Brain microvascular endothelial cell (primary cell): ENCODE results near the gene RBM8A.

Experiments
- DNase-seq: peaks from one replicate; pipeline ENCODE4 v3.0.0-alpha.2; 2020
- H3K27ac ChIP-seq: fragments of 250-450 bp; sonication (Bioruptor Pico); 2 replicates; pipeline ENCODE4 v1.5.1; 2020; ENCODE audit warnings: mild to moderate bottlenecking, moderate library complexity
- H3K27me3 ChIP-seq: fragments of 250-450 bp; sonication (Bioruptor Pico); replicated peaks from 2 replicates; pipeline ENCODE4 v1.5.1; 2020; ENCODE audit warnings: mild to moderate bottlenecking
- H3K36me3 ChIP-seq: fragments of 250-450 bp; sonication (Bioruptor Pico); replicated peaks from 2 replicates; pipeline ENCODE4 v1.5.1; 2020; ENCODE audit warnings: mild to moderate bottlenecking
- H3K4me3 ChIP-seq: 2 replicates; pipeline ENCODE4 v1.5.1; 2011; ENCODE audit warnings: low read depth, mild to moderate bottlenecking, control low read depth, low read length, moderate library complexity
- in situ Hi-C: cut with HindIII; loops from 2 replicates; pipeline ENCODE4 v1.10.0; 2017; ENCODE audit warnings: low sequenced_read_pairs, low pct_ligation_motif_present
- TF ChIP-seq, protein P1 (sequence below): IDR thresholded peaks from 2 replicates; pipeline ENCODE4 v1.5.1; 2011; ENCODE audit warnings: low read depth, mild to moderate bottlenecking, moderate library complexity, low read length, control low read depth, inconsistent platforms; ENCODE audit errors: missing control alignments

RBM8A gene

DNA sequence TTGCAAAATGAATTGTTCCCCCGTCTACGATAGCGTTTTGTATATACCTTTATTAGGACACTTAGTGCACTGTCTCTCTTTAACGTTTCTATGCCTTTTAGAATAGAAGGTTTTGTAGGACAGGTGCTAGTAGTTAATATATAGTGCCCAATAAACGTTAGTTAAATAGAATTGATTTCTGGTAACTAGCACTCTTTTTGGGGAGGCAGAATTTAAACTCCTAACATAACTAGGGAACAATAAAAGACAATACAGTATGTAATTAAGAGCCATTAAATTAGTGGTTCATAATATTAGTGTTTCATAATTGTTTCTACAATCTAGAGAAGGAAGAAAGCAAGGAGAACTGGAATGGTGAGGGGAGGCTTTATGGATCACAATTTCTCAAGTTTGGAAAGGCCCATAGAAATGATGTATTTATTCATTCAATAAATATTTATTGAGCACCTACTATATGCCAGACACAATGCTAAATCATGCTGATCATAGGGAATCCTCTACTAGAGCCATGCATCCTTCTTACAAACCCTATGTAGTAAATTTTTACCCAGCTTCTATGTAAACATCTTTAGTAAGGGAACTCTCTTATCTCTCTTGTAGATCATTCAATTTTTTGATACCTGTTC is 37.9 kb upstream of the RBM8A start:
- Histone ChIP-seq H3K27me3 (no peaks in the 10 kb centered on the region), H3K4me3 (peak overlapping the region; percentile 84), H3K27ac (no peak overlapping the region), H3K36me3 (no peaks in the 10 kb centered on the region)
- in situ Hi-C loops: no loop called here
- no peak for DNase-seq
- TF ChIP-seq, protein P1, sequence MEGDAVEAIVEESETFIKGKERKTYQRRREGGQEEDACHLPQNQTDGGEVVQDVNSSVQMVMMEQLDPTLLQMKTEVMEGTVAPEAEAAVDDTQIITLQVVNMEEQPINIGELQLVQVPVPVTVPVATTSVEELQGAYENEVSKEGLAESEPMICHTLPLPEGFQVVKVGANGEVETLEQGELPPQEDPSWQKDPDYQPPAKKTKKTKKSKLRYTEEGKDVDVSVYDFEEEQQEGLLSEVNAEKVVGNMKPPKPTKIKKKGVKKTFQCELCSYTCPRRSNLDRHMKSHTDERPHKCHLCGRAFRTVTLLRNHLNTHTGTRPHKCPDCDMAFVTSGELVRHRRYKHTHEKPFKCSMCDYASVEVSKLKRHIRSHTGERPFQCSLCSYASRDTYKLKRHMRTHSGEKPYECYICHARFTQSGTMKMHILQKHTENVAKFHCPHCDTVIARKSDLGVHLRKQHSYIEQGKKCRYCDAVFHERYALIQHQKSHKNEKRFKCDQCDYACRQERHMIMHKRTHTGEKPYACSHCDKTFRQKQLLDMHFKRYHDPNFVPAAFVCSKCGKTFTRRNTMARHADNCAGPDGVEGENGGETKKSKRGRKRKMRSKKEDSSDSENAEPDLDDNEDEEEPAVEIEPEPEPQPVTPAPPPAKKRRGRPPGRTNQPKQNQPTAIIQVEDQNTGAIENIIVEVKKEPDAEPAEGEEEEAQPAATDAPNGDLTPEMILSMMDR: no peak

DNA sequence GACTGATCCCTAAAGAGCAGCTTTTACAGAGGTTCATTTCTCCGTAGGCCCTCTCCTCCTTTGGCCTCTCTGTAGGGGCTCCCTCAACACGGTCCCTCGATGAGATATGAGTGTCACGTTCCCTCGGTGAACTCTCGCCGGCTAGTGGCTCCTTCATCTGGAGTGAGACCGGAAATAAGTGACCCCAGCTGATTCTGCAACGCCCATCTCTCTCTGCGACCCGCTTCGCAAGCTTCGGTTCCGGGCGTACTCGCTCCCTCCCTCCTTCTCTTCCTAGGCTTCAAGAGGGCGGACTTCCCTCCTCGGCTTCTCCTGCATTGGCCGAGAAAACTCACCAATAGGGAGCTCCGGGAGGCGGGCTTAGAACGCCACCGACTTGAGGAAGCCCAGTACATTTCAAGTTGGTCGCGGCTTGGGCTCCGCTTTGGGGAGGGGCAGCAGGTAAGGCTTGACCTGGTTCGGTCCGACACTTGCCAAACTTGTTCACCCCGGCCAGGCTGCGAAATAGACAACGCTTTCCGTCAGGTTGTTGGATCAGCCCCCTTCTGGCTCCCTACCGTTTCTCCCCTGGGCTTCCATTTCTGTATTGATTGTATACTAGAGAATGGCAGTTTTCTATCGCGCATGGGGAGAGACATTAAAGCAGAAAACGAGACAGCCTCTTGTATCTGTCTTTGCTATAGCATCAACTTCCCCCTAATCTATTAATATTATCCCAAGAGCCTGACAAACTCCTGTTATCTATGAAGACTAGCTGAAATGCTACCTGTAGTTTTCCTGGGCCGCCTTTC is 37.2 kb upstream of the RBM8A start, which contains the start of the genes ANKRD34A and POLR3GL:
Gene ANKRD34A, minus strand, starts transcription at position 248 of the 791 bp plus-strand sequence. CDS start 2,816 bp downstream, outside the sequence.
Gene POLR3GL, plus strand, starts transcription at position 363 of the 791 bp plus-strand sequence. CDS start 10,176 bp downstream, outside the sequence.
- peak; percentile 93 for DNase-seq
- H3K36me3 ChIP-seq: no peaks in the 10 kb centered on the region
- in situ Hi-C loops: no loop called here
- H3K4me3 ChIP-seq: peak within 1 kb of the TSS; percentile 84
- peak within 1 kb of the TSS; percentile 57 for H3K27ac ChIP-seq
- no peaks in the 10 kb centered on the region for H3K27me3 ChIP-seq
- TF ChIP-seq, protein P1: no peak

DNA sequence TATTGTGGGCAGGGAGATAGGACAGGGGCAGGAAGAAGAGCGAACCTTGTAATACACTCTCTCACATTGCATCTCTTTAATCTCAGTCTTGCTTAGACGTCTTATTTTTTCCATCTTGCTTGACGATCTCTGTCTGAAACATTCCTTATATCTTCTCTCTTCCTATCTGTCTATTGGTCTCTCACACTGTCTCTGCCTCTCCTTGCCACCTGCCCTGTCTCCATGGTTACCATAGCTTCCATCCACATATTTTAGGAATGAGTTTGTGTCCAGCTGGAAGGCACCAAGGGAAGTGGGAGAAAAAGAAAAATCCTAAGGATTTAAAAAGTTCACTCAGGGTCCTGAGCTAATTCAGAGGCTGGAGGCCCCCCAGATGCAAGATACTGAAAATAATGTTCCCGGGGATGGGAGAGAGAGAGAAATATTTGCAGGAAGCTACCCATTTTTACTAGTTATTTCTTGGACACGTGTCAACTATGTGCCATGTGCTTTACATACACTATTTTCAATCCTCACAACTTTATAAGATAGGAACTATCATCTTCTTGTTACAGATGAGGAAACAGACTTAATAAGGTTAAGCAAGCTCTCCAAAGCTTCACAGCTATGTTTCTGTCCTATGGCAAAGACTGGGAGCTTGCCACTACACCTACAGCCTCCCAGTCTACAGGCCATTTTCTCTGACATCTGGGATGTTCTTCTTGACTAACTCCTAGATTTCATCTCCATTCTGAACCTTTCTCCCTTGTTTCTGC is 36.2 kb upstream of the RBM8A start:
- in situ Hi-C loops: no loop called here
- Histone ChIP-seq H3K36me3 (no peaks in the 10 kb centered on the region), H3K27me3 (no peaks in the 10 kb centered on the region), H3K27ac (peak overlapping the region; percentile 57), H3K4me3 (peak overlapping the region; percentile 84)
- no peak for DNase-seq
- TF ChIP-seq, protein P1: no peak

DNA sequence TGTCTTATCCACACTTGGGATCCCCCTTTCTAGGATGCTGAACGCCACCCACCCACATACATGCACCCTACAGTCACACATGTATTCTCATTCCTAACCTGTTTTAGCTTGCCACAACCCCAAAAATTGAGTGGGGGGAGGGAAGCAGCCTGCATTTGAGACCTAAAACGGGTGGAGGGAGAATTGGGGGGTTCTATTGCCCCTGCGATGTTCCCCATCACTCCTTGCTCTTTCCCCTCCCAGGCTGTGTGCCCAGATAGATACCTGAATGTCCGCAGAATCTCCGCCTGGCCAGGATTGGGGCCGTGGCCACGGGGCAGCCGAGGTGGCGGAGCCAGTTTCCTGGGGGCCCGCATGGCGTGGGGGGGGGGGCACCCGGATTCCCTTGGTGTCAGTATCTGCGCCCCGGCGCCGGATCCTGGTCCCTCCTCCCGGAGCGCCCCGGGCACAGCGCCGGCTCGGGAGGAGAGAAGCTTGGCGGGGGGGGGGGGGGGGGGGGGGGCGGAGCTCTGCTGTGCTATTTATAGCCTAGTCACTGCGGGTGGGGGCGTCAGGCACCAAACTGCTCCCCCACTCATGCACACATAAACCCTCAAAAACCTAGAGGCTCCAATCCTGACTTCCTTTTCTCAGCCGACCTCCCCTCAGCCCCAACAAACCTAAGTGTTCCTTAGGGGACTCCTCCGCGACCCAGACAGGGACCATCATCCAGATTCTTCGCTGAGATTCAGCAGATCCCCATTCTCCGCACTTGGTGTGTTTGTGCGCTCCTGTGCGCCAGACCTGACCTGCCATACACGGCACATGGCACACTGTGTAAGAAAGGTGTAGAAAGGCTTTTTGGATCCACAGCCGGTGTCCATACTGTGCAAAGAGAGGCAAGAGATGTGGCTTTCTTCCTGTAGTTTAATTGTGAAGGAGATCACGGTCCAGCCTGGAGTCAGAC is 35.1 kb upstream of the RBM8A start:
- peak overlapping the region; percentile 11 for H3K27ac ChIP-seq

More for the DNA sequence above, 35.1 kb upstream of the RBM8A start:
- in situ Hi-C loops: no loop called here
- TF ChIP-seq, protein P1: no peak
- Histone ChIP-seq H3K36me3 (no peaks in the 10 kb centered on the region), H3K4me3 (peak overlapping the region; percentile 77), H3K27me3 (no peaks in the 10 kb centered on the region)
- no peak for DNase-seq
